ENCODE data around the gene CENPE.

DNA sequence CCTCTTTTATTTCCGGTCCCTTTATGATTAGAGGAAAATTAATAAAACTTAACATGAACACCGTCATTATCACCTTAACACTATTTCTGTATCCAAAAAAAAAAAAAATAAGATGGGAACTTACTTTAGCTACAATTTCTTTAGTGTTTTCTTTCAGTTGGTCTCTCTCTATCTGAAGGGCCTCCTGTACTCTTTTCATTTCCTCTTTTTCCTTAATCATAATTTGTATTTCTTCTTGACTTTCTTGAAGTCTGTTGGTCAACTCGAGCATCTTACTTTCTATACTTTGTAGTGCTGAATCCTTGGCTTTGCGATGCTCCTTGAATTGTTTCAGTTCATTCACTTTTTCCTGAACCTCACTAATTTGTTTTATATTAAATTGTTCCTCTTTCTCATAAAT, 53.2 kb downstream of the CENPE start:
- TF ChIP-seq, protein P1, sequence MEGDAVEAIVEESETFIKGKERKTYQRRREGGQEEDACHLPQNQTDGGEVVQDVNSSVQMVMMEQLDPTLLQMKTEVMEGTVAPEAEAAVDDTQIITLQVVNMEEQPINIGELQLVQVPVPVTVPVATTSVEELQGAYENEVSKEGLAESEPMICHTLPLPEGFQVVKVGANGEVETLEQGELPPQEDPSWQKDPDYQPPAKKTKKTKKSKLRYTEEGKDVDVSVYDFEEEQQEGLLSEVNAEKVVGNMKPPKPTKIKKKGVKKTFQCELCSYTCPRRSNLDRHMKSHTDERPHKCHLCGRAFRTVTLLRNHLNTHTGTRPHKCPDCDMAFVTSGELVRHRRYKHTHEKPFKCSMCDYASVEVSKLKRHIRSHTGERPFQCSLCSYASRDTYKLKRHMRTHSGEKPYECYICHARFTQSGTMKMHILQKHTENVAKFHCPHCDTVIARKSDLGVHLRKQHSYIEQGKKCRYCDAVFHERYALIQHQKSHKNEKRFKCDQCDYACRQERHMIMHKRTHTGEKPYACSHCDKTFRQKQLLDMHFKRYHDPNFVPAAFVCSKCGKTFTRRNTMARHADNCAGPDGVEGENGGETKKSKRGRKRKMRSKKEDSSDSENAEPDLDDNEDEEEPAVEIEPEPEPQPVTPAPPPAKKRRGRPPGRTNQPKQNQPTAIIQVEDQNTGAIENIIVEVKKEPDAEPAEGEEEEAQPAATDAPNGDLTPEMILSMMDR (IDR thresholded peaks at IDR 0.05; ENCODE audit: control extremely low read depth in 1 of 3, insufficient read depth in 1 of 3, low read depth in 1 of 3, low read length in 3 of 3): no peak
- TF ChIP-seq EZH2 (IDR thresholded peaks at IDR 0.05; ENCODE audit: low read depth, low read length, severe bottlenecking): no peak
- no peak for TF ChIP-seq CHD2 (IDR thresholded peaks at IDR 0.05; ENCODE audit: low read length)
- TF ChIP-seq, protein P2, sequence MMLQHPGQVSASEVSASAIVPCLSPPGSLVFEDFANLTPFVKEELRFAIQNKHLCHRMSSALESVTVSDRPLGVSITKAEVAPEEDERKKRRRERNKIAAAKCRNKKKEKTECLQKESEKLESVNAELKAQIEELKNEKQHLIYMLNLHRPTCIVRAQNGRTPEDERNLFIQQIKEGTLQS (IDR thresholded peaks at IDR 0.05; ENCODE audit: insufficient read depth, low read depth, low read length): no peak
- no peak for TF ChIP-seq POLR2A (IDR thresholded peaks at IDR 0.05; ENCODE audit: control extremely low read depth in 1 of 2, low read depth in 2 of 2, low read length in 2 of 2)
- TF ChIP-seq RAD21 (IDR thresholded peaks at IDR 0.05 in 1 of 2, conservative IDR thresholded peaks at IDR 0.05 in 1 of 2; ENCODE audit: low read depth in 2 of 2, low read length in 2 of 2): no peak
- TF ChIP-seq SIN3A (conservative IDR thresholded peaks at IDR 0.05 in 1 of 2, IDR thresholded peaks at IDR 0.05 in 1 of 2; ENCODE audit: low read depth in 1 of 2, low read length in 2 of 2): no peak
- TF ChIP-seq, protein P3, sequence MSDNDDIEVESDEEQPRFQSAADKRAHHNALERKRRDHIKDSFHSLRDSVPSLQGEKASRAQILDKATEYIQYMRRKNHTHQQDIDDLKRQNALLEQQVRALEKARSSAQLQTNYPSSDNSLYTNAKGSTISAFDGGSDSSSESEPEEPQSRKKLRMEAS (IDR thresholded peaks at IDR 0.05): no peak
- no peak for TF ChIP-seq FOSL1 (IDR thresholded peaks at IDR 0.05; ENCODE audit: insufficient read depth, low read depth, low read length)
- no peak for TF ChIP-seq POLR2AphosphoS5 (IDR thresholded peaks at IDR 0.05; ENCODE audit: low read depth, low read length)

Measured in H1 (cell line).